BLaER1 (cell line): ENCODE results near the gene CASP10.
"Not testable (repeated sequence)": the region's sequence is repeated elsewhere in the genome, so short reads cannot be mapped to it uniquely, and the experiment has no call there.

Source experiments
- H3K27ac ChIP-seq: shearing (Covaris generic); formaldehyde crosslinking; 2 replicates; pipeline ENCODE4 v1.8.1; 2022
- H3K27me3 ChIP-seq: shearing (Covaris generic); formaldehyde crosslinking; 2 replicates; pipeline ENCODE4 v1.8.1; 2022
- H3K36me3 ChIP-seq: shearing (Covaris generic); formaldehyde crosslinking; 2 replicates; pipeline ENCODE4 v1.8.1; 2022
- H3K4me1 ChIP-seq: shearing (Covaris generic); formaldehyde crosslinking; 2 replicates; pipeline ENCODE4 v1.8.1; 2022
- H3K4me2 ChIP-seq: shearing (Covaris generic); formaldehyde crosslinking; 2 replicates; pipeline ENCODE4 v1.8.1; 2022
- H3K4me3 ChIP-seq: shearing (Covaris generic); formaldehyde crosslinking; 2 replicates; pipeline ENCODE4 v1.8.1; 2022
- H3K9ac ChIP-seq: shearing (Covaris generic); formaldehyde crosslinking; 2 replicates; pipeline ENCODE4 v1.8.1; 2022
- H3K9me3 ChIP-seq: shearing (Covaris generic); formaldehyde crosslinking; 2 replicates; pipeline ENCODE4 v1.8.1; 2022
- H4K20me1 ChIP-seq: shearing (Covaris generic); formaldehyde crosslinking; 2 replicates; pipeline ENCODE4 v1.8.1; 2022
- Cebpa-rat ChIP-seq: shearing (Covaris generic); IDR thresholded peaks from 2 replicates; pipeline ENCODE4 v1.8.1; 2022

CASP10 gene

GRCh38 chr2:201144101-201145051 lies 38.6 kb upstream of the CASP10 start:
- H4K20me1 ChIP-seq = no peaks in the 10 kb centered on the region
- H3K9me3 ChIP-seq = no peaks in the 10 kb centered on the region
- H3K9ac ChIP-seq = no peak overlapping the region
- no peak overlapping the region for H3K4me2 ChIP-seq
- no peaks in the 10 kb centered on the region for H3K4me1 ChIP-seq
- H3K4me3 ChIP-seq = no peak overlapping the region
- peaks cover 50% of the 10 kb centered on the region for H3K36me3 ChIP-seq
- TF ChIP-seq Cebpa-rat = no peak
- no peaks in the 10 kb centered on the region for H3K27me3 ChIP-seq
- H3K27ac ChIP-seq = no peak overlapping the region

GRCh38 chr2:201148434-201148990 lies 34.4 kb upstream of the CASP10 start:
- Histone ChIP-seq H3K9ac (no peak overlapping the region), H3K4me2 (no peak overlapping the region), H3K27ac (no peak overlapping the region), H3K4me3 (no peak overlapping the region), H3K36me3 (peaks cover 57% of the 10 kb centered on the region), H3K27me3 (no peaks in the 10 kb centered on the region), H3K9me3 (no peaks in the 10 kb centered on the region), H4K20me1 (no peaks in the 10 kb centered on the region), H3K4me1 (no peaks in the 10 kb centered on the region)
- no peak for TF ChIP-seq Cebpa-rat

GRCh38 chr2:201149064-201149820 lies 33.7 kb upstream of the CASP10 start:
- Histone ChIP-seq H3K9me3 (no peaks in the 10 kb centered on the region), H3K4me3 (no peak overlapping the region), H3K27me3 (no peaks in the 10 kb centered on the region), H3K4me1 (no peaks in the 10 kb centered on the region), H3K4me2 (no peak overlapping the region), H3K27ac (no peak overlapping the region), H3K9ac (no peak overlapping the region), H3K36me3 (peaks cover 59% of the 10 kb centered on the region), H4K20me1 (no peaks in the 10 kb centered on the region)
- TF ChIP-seq Cebpa-rat = no peak

GRCh38 chr2:201149821-201150165 lies 33.1 kb upstream of the CASP10 start:
- H3K9me3 ChIP-seq, H3K4me2 ChIP-seq, H3K27ac ChIP-seq, H3K4me3 ChIP-seq, H3K9ac ChIP-seq, H3K4me1 ChIP-seq, H3K27me3 ChIP-seq, H4K20me1 ChIP-seq: not testable (repeated sequence)
- peaks cover 65% of the 10 kb centered on the region for H3K36me3 ChIP-seq

- Histone ChIP-seq H3K27me3 (no peaks in the 10 kb centered on the region), H3K36me3 (peaks cover 70% of the 10 kb centered on the region), H3K27ac (no peak overlapping the region), H4K20me1 (no peaks in the 10 kb centered on the region), H3K4me1 (no peaks in the 10 kb centered on the region), H3K4me3 (no peak overlapping the region), H3K4me2 (no peak overlapping the region), H3K9ac (no peak overlapping the region), H3K9me3 (no peaks in the 10 kb centered on the region)
- TF ChIP-seq Cebpa-rat = no peak
Measured at GRCh38 chr2:201150454-201151020, 32.4 kb upstream of the CASP10 start.

GRCh38 chr2:201151127-201151981 lies 31.6 kb upstream of the CASP10 start:
- no peak overlapping the region for H3K9ac ChIP-seq

GRCh38 chr2:201152517-201152916 lies 30.4 kb upstream of the CASP10 start:
- H3K9me3 ChIP-seq = no peaks in the 10 kb centered on the region
- H3K27me3 ChIP-seq = no peaks in the 10 kb centered on the region
- H3K27ac ChIP-seq = no peak overlapping the region
- no peak overlapping the region for H3K4me3 ChIP-seq
- peaks cover 66% of the 10 kb centered on the region for H3K36me3 ChIP-seq
- H3K4me1 ChIP-seq = peaks cover 6% of the 10 kb centered on the region
- TF ChIP-seq Cebpa-rat = no peak
- H3K4me2 ChIP-seq = no peak overlapping the region
- no peaks in the 10 kb centered on the region for H4K20me1 ChIP-seq
- H3K9ac ChIP-seq = no peak overlapping the region

More at GRCh38 chr2:201151127-201151981, 31.6 kb upstream of the CASP10 start:
- no peak overlapping the region for H3K4me2 ChIP-seq
- H3K36me3 ChIP-seq = peaks cover 69% of the 10 kb centered on the region
- no peaks in the 10 kb centered on the region for H3K27me3 ChIP-seq
- no peaks in the 10 kb centered on the region for H4K20me1 ChIP-seq
- H3K27ac ChIP-seq = no peak overlapping the region
- no peaks in the 10 kb centered on the region for H3K9me3 ChIP-seq
- no peaks in the 10 kb centered on the region for H3K4me1 ChIP-seq
- no peak for TF ChIP-seq Cebpa-rat
- no peak overlapping the region for H3K4me3 ChIP-seq

GRCh38 chr2:201152999-201153815 lies 29.7 kb upstream of the CASP10 start:
- peaks cover 13% of the 10 kb centered on the region for H3K4me1 ChIP-seq
- H3K4me2 ChIP-seq = no peak overlapping the region
- H3K9me3 ChIP-seq = no peaks in the 10 kb centered on the region
- no peak overlapping the region for H3K27ac ChIP-seq
- H3K36me3 ChIP-seq = peaks cover 66% of the 10 kb centered on the region
- H3K27me3 ChIP-seq = no peaks in the 10 kb centered on the region
- no peak overlapping the region for H3K4me3 ChIP-seq
- no peaks in the 10 kb centered on the region for H4K20me1 ChIP-seq
- TF ChIP-seq Cebpa-rat = no peak
- H3K9ac ChIP-seq = no peak overlapping the region
